GM18858 (cell line): ENCODE results near the gene PIM3.
"Not testable (repeated sequence)": the region's sequence is repeated elsewhere in the genome, so short reads cannot be mapped to it uniquely, and the experiment has no call there.

Source experiments
- ATAC-seq: cut with Tn5 transposase; IDR thresholded peaks from one replicate; pipeline ENCODE4 v1.9.1; 2021; ENCODE audit not compliant: unreplicated experiment

PIM3 gene

DNA sequence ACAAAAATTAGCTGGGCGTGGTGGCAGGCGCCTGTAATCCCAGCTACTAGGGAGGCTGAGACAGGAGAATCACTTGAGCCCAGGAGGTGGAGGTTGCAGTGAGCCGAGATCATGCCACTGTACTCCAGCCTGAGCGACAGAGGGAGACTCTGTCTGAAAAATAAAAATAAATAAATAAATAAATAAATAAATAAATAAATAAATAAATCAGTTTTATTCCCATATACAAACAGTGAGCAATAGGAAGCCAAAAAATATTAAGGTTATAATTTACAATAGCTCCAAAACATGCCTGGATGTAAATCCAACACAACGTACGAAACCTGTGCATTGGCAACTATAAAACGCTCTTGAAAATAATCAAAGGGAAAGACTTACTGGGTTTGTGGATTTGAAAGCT, 21.2 kb downstream of the PIM3 start:
- ATAC-seq, result not testable (repeated sequence)

- ATAC-seq, result no peak
Observed at GRCh38 chr22:49983148-49984042, 22.8 kb downstream of the PIM3 start.

GRCh38 chr22:49986325-49986724, 25.8 kb downstream of the PIM3 start:
- no peak for ATAC-seq

DNA sequence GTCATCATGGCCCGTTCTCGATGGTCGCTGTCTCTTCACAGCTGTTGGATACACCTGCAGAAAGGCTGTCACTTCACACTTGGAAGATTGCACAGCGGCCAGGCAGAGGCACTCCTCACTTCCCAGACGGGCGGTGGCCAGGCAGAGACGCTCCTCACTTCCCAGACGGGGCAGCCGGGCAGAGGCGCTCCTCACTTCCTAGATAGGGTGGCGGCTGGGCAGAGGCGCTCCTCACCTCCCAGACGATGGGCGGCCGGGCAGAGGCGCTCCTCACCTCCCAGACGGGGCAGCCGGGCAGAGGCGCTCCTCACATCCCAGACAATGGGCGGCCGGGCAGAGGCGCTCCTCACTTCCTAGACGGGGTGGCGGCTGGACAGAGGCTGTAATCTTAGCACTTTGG, 29.3 kb downstream of the PIM3 start:
- ATAC-seq, result not testable (repeated sequence)

- no peak for ATAC-seq
Observed at GRCh38 chr22:49991167-49991566, 30.6 kb downstream of the PIM3 start.

DNA sequence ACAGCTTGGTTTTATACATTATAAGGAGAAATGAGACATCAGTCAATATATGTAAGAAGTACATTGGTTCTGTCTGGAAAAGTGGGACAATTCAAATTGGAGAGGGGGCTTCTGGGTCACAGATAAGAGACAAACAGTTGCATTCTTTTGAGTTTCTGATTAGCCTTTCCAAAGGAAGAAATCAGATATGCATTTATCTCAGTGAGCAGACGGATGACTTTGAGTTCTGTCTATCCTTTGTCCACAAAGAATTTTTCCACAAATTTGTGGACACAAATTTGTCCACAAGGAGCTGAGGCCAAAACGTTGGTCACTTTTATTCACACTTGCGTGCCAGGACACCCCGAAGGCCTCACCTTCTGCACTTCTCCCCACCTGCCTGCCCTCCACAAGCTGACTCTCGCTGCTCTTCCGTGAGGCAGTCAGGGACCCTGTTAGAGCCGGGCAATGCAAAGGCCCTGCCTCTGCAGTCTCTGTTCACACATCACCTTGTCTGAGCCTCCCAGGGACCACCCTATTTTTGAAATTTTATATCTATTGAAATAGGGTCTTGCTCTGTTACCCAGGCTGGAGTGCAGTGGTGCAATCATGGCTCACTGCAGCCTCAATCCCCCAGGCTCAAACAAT, 31.4 kb downstream of the PIM3 start:
- no peak for ATAC-seq

- ATAC-seq, result no peak
Observed at GRCh38 chr22:49992921-49993648, 32.5 kb downstream of the PIM3 start.

- no peak for ATAC-seq
Observed at GRCh38 chr22:49993649-49994360, 33.2 kb downstream of the PIM3 start.

DNA sequence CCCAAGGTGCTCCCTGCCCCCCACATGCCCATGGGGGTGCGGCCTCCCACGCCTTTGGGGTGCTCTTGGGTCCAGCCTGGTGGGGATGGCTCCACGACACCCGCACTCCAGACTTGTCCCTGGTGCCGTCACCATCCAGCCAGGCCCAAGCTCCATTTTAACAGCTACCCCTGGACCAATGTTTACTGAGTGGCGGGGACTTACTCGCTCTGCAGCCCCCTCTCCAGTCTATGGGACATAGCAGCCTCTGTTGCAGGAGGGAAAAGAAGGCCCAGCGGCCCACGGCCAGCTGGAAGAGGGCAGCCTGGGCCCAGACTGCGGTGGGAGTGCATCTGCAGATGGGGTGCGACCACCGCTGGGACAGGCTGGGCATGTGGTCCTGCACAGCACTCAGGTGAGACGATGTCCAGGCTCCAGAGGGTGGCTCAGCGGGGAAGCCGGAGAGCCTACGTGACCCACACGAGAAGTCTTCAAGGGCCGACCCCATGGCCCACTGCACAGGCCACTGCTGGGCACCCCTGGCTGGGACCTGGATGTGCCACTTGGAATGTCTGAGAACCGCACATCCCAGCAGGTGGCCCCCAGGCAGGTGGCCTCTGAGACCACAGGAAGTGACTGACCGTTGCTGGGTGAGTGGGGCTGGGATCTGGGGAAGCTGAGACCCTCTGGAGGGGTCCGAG, 33.9 kb downstream of the PIM3 start:
- no peak for ATAC-seq

DNA sequence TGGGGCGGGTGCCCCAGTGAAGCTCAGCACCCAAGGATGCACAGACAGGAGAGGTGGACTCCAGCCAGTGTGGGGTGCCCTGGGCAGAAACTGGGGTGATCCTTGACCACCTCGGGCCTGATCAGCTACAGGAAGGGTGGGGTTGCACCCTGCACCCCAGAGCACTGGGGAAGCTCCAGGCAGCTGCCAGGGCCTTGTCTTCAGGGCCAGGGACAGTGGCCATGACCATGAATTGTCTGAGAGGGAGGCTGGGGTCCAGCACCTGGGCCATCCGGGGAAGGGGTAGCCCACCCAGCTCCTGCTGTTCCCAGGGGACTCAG, 34.4 kb downstream of the PIM3 start:
- no peak for ATAC-seq

- ATAC-seq, result no peak
Observed at GRCh38 chr22:49995361-49996118, 35.0 kb downstream of the PIM3 start.

- no peak for ATAC-seq
Observed at GRCh38 chr22:49996119-49996517, 35.5 kb downstream of the PIM3 start.

DNA sequence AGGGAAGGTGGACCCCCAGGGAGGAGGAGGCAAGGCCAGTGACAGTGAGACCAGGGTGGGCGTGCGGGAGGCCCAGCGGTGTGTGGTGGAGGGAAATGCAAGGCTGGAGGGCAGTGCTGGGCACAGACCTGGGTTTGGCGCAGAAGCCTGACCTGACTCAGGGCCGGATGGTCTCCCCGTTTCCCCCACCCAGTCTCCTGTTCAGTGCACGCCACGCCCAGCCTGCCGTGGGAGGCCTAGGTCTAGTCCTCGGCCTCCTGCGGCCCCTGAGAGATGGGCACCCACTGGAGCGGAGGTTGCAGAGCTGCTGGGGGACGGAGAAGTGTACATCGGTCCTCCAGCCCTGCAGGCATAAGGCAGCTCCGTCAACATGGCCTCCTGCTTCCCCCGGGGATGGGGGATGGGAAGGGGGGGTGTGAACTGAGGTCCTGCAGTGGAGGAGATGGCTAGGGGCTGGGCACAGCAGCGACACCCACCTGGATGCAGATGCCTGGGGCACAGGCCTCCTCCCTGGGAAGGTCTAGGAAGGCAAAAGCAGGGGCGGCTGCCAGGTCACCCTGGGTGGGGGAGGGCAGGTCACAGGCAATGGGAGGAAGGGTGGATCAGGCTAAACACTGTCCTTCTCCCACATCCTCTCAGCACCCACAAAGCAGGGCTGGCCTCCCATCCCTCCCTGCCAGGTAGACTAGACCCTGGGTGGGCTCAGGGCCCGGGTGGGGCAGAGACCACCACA, 36.1 kb downstream of the PIM3 start:
- no peak for ATAC-seq

DNA sequence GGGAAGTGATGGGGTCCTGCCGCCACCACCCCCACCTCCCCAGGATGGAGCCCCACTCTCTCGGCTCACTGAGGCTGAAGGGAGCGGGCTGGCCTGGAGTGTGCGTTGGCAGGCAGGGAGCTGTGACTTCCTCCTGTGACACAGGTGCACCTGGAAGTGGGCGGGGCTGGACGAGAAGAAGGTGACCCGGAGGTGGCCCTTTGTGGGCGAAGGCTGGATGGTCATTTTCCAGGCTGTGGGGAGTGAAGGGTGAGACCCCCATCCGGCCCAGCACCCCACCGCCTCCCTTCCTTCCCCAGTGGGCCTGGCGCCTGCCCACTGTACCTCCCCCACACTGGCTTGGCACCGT, 36.7 kb downstream of the PIM3 start:
- ATAC-seq, result no peak

GRCh38 chr22:49997932-49998717, 37.6 kb downstream of the PIM3 start:
- no peak for ATAC-seq

- ATAC-seq, result no peak
Observed at GRCh38 chr22:49998718-49999062, 38.1 kb downstream of the PIM3 start.

GRCh38 chr22:49999063-49999945, 38.7 kb downstream of the PIM3 start:
- ATAC-seq, result no peak
